ENCODE measurements around the gene EBF4.

DNA sequence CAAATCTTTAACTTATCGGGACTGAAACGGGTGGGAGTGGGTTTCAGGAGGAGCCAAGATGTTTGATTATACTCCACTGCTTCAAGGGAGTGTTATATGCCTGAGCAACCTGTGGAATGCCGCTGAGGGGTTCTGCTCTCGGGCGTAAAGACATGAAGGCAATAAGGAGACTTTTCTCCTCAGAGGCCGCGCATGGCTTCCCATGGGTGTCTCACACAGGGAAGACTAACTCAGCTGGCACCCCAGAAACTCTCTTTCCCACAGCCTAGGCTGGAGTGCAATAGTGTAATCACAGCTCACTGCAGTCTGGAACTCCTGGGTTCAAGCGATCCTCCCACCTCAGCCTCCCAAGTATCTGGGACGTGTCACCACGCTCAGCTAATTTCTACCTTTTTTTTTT, 117.1 kb downstream of the EBF4 start:
- no peak for TF ChIP-seq POLR2A (IDR thresholded peaks at IDR 0.05; ENCODE audit: low read length)
- no peak for TF ChIP-seq GATA1 (IDR thresholded peaks at IDR 0.05; ENCODE audit: low read depth, low read length)
